Measurements from ENCODE around the gene KLF11.

Gene KLF11

GRCh38 chr2:10071176-10071575 is 27.8 kb downstream of the KLF11 start:
- DNase-seq = no peak

GRCh38 chr2:10071595-10071994 is 28.2 kb downstream of the KLF11 start:
- DNase-seq = no peak

- peak; percentile 42 for DNase-seq
These were observed 29.5 kb downstream of the KLF11 start for GRCh38 chr2:10072656-10073480.

- no peak for DNase-seq
These were observed 30.4 kb downstream of the KLF11 start for GRCh38 chr2:10073706-10074105.

GRCh38 chr2:10075101-10075500 is 31.8 kb downstream of the KLF11 start:
- DNase-seq = no peak

DNA sequence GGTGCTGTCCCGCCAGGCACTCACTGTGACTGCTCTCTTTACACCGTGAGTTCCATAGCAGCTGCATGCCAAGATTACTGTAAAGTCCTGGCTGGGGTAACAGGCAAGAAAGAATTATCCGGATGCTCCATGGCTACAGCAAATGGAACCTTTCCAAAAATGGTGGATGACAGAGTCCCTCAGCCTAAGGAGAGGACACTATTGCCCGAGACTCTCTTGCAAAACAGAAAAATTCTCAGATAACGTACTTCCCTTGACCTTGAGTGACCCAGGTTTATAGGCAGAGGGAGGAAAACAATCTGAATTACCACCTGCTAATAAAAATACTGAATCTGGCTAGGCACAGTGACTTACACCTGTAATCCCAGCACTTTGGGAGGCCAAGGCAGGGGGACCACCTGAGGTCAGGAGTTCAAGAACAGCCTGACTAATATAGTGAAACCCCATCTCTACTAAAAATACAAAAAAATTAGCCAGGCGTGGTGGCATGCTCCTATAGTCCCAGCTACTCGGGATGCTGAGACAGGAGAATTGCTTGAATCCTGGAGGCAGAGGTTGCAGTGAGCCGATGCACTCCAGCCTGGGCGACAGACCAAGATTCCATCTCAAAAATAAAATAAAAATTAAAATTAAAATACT is 32.3 kb downstream of the KLF11 start:
- no peak for DNase-seq

GRCh38 chr2:10076511-10076910 is 33.2 kb downstream of the KLF11 start:
- DNase-seq = no peak

GRCh38 chr2:10076988-10077527 is 33.7 kb downstream of the KLF11 start:
- DNase-seq = no peak

- DNase-seq = no peak
These were observed 34.7 kb downstream of the KLF11 start for GRCh38 chr2:10078001-10078400.

- DNase-seq = no peak
These were observed 35.4 kb downstream of the KLF11 start for GRCh38 chr2:10078704-10079265.

- no peak for DNase-seq
These were observed 36.0 kb downstream of the KLF11 start for GRCh38 chr2:10079266-10079869.

GRCh38 chr2:10079870-10080535 is 36.7 kb downstream of the KLF11 start, which contains the start of gene CYS1:
Gene CYS1, minus strand, starts transcription at chr2:10080411. Its CDS starts 188 bp downstream, at chr2:10080223.
- DNase-seq = no peak

GRCh38 chr2:10080536-10081304 is 37.4 kb downstream of the KLF11 start:
- DNase-seq = no peak

DNA sequence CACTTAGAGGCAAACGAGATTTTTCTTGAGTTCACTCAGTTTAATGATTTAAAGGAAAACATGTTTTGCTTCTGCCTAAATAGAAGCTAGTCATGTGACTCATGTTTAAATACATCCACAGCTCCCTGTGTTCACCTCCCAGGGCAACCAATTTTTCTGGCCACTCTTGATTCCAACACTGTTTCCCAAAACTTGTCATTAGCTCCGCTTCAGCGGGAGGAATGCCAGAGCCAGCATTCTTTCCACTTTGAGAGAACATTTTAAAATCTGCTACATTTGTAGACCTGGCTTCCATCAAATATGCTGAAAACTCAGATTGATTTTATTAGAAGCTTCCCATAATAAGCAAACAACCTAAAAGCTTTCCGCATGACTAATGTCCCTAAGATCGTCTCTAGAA is 39.7 kb downstream of the KLF11 start:
- no peak for DNase-seq

DNA sequence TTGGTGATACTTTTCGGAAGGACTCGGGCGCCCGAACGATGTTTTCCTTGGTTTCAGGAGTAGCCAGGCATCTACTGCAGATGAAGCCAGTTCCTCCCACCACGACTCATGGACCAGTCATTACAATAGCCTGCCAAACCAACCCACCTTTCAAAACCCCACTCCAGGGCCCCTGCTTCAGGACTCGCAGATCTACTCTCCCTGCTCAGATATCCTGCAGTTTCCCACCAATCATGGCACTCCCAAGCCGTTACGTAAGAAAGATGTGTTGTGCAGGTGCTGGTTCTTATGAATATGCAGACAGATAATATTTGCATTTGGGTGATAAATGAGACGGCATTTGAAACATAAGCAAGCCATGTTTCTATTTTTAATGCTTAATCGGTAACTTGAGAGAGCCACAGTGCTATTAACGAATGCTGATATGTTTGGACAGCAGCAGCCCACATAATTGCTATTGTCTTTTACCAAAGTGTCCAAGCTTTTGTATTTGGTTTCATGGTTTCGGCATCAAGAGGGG is 40.4 kb downstream of the KLF11 start:
- DNase-seq = no peak

DNA sequence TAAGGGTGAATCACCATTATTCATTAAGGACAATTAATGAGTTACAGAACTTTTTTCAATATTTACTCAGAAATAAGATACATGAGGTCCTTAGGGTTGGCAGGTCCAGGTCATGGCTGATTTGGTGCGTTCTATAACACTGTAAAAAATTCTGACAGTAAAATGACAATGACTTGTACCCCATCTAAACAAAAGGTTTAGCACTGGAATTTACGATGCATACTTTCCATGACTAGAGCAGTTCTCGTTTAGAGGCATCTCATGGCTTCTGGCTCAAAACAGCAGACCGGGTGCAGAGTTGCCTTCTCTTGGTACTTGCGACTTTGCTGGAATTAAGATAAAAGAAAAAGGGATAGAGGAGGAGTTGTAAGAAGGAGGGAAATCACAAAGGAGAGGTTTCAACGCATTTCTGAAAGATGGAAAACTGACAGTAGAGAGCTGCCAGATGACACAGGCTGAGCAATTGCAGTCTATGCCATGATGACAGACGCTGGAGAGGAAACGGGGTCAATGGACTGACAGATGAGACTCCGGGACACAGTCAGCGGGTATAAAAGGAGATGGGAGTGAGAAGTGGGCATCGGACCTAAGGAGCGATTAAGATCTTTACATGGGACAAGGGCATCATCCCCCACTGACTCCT is 41.0 kb downstream of the KLF11 start:
- DNase-seq = no peak

DNA sequence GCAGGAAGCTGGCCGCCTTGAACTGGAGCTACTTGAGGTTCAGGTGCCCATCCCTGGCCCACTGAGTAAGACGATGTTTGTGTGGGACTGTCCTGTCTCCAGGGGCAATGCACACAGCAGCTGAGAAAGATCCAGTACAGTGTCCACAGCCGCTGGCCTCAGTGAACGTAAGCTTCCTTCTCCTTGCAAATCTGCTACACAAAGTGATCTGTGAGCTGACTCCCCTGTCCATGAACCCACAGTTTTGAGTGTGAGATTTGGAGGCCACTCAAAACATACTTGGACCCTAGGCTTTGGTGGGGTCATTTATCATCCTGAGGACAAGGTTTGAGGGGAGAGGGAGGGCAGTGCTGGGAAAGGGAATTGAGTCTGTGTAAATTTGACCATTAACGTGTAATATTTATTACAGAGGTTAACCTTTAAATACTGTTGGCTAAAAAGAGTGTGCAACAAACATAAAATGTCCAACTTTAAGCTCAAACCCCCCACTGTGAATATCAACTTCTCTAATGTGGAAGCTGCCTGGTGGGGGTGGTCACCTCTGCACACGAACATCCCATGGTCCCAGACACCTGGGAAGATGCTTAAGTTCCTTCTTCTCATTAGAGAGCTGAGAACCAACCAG is 41.8 kb downstream of the KLF11 start:
- no peak for DNase-seq

DNA sequence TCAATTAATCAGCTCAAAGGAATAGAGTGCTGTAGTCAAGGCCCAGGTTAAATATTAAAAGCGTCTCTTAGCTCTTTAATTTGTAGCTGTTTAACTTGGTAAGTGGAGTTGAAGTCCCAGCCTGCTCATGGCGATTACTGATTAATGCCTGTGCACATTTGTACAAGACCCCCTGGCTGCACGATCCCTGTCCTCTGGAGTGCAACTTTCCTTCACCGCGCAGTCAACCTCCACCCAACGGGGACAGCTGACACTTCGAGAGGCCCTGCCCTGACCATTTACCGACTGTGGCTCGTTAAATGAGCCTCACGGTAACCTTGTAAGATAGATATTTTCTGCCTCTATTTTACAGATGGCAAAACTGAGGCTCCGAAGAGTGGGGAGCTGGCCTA is 42.3 kb downstream of the KLF11 start:
- DNase-seq = no peak

GRCh38 chr2:10086950-10087349 is 43.6 kb downstream of the KLF11 start:
- DNase-seq = no peak

- DNase-seq = no peak
These were observed 44.0 kb downstream of the KLF11 start for GRCh38 chr2:10087360-10087759.

All from NCI-H1436 treated with DMSO at 0.1 percent for 48 hours (cell line).